SK-N-MC (cell line): ENCODE results near the gene ZNF506.

ENCODE experiments used
- EZH2 ChIP-seq: fragments of 200-600 bp; sonication (generic); IDR thresholded peaks from one replicate; pipeline ENCODE4 v1.6.1; 2017; ENCODE audit warnings: antibody characterized with exemption
- POLR2AphosphoS5 ChIP-seq: IDR thresholded peaks from 2 replicates; pipeline ENCODE4 v1.6.1; 2012; ENCODE audit warnings: mild to moderate bottlenecking, low read depth, low read length, borderline replicate concordance

DNA sequence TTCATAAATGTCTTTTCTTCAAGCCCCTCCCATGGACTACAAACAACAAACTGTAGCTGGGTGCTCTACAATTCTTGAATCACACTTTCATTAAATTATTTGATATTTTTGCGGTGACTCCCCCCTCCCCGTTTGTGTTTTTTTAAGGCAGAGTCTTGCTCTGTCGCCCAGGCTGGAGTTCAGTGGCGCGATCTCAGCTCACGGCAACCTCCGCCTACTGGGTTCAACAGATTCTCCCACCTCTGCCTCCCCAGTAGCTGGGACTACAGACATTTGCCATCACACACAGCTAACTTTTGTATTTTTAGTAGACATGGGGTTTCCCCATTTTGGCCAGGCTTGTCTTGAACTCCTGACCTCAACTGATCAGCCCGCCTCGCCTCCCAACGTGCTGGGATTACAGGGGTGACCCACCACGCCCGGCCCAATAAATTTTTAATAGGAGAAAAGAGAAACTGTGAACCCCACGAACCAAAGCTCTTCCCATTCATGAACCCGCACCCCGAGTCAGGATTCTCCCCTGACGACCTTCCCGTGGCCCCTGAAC lies 703 bp downstream of the ZNF506 start:
- TF ChIP-seq EZH2, result no peak
- TF ChIP-seq POLR2AphosphoS5, result no peak
